ENCODE measurements around the gene ZWILCH. TPM values are rescaled to one million over a fixed set of nuclear protein-coding genes. Genes with fewer than 3 reads are reported as not detected.

The ZWILCH gene
- total and polyA plus RNA-seq, 2 donors (not counting 3 experiments of a cell fraction or from before 2014, with no cell fraction given), result 9.3 to 28.8 TPM

- Histone ChIP-seq H4K20me1 (replicated peaks; ENCODE audit: control insufficient read depth, extremely low read depth, insufficient read depth, low read length) (peaks cover 3% of the 10 kb centered on the region), H3K27me3 (ENCODE audit: control insufficient read depth in 2 of 2, insufficient read depth in 2 of 2, low read length in 2 of 2) (no peaks in the 10 kb centered on the region), H3K27ac (ENCODE audit: insufficient read depth, low read depth, low read length) (peak overlapping the region; percentile 41), H3K9ac (replicated peaks; ENCODE audit: extremely low read depth, insufficient read depth, low read length) (peak overlapping the region; percentile 72), H3K9me3 (replicated peaks; ENCODE audit: control insufficient read depth, insufficient read depth, low read length) (no peaks in the 10 kb centered on the region), H3K9me1 (replicated peaks; ENCODE audit: control insufficient read depth, extremely low read depth, insufficient read depth, low read length) (no peaks in the 10 kb centered on the region), H2AFZ (ENCODE audit: low read depth, low read length) (no peak overlapping the region), H3K4me3 (replicated peaks in 1 of 3; ENCODE audit: insufficient read depth in 1 of 3, low read depth in 1 of 3, low read length in 3 of 3) (peak overlapping the region; percentile 41 to 62 (median 62)), H3K4me2 (ENCODE audit: insufficient read depth, low read length) (peak overlapping the region; percentile 64), H3K79me2 (ENCODE audit: control insufficient read depth, insufficient read depth, low read length) (peaks cover 25% of the 10 kb centered on the region), H3K4me1 (ENCODE audit: control insufficient read depth, extremely low read depth, insufficient read depth, low read length) (peaks cover 13% of the 10 kb centered on the region), H3K36me3 (ENCODE audit: control insufficient read depth in 2 of 2, extremely low read depth in 1 of 2, insufficient read depth in 2 of 2, low read length in 2 of 2) (peaks cover 29 to 31% of the 10 kb centered on the region in 2 experiments)
- FAIRE-seq (no peak), DNase-seq (ENCODE audit: low read depth, low spot score) (no peak)
- ChIA-PET CTCF (interaction anchor here (0.5 to 3.7 kb wide), 13 partner anchors 19 to 901 kb away, joined by 3 to 100 read pairs (median 7); partner anchors contain the start of genes DIS3L, MAP2K1 and TIPIN), POLR2A (interaction anchor here (1.0 kb wide), 1 partner anchor 110 kb away, joined by 3 read pairs; the partner anchor contains the start of gene MAP2K1)
- dilution Hi-C loops (cut with MboI; ENCODE audit: extremely low pct_ligation_motif_present, low sequenced_read_pairs), result no loop called here
- TF ChIP-seq JUN (IDR thresholded peaks at IDR 0.05; ENCODE audit: borderline replicate concordance, insufficient read depth, insufficient read length, low read depth) (no peak), POLR2AphosphoS5 (IDR thresholded peaks at IDR 0.05; ENCODE audit: insufficient read depth, low read depth, low read length) (no peak), FOS (IDR thresholded peaks at IDR 0.05; ENCODE audit: borderline replicate concordance, insufficient read depth, low read length) (no peak), EZH2 (IDR thresholded peaks at IDR 0.05; ENCODE audit: borderline replicate concordance, low read depth, low read length, severe bottlenecking) (no peak), MAX (IDR thresholded peaks at IDR 0.05; ENCODE audit: insufficient read depth, insufficient read length) (no peak), CTCF (IDR thresholded peaks at IDR 0.05; ENCODE audit: extremely low read depth in 1 of 2, insufficient read depth in 1 of 2, low read depth in 1 of 2, low read length in 2 of 2) (no peak), GATA2 (IDR thresholded peaks at IDR 0.05; ENCODE audit: insufficient read depth, insufficient read length, low read depth, low read length) (no peak), POLR2A (IDR thresholded peaks at IDR 0.05; ENCODE audit: low read depth, low read length) (no peak), MYC (IDR thresholded peaks at IDR 0.05; ENCODE audit: low read depth, low read length) (no peak)
- TSS peak; percentile 0 for BruUV-seq (replicated peaks)
- intact Hi-C loops (cut with micrococcal nuclease), result loop anchor here (1.0 to 10.0 kb wide), 5 partner anchors 111 to 512 kb away; partner anchors contain the start of genes MAP2K1 and TIPIN
These were observed 8.1 kb upstream of the ZWILCH start for GRCh38 chr15:66496951-66497501.

All from endothelial cell of umbilical vein (primary cell).